ENCODE results near the gene CAV2.

- TF ChIP-seq EZH2phosphoT487 (IDR thresholded peaks at IDR 0.05; ENCODE audit: borderline replicate concordance, low read length) (no peak), CTCF (conservative IDR thresholded peaks at IDR 0.05; ENCODE audit: low read depth, low read length) (no peak)
Measured at GRCh38 chr7:116492654-116493109, 6.9 kb upstream of the CAV2 start.

Measured in PC-3 (cell line).